AG10803 (cell line): ENCODE measurements around the gene HOMER3.

Source experiments
- DNase-seq: peaks from one replicate; pipeline ENCODE4 v3.0.0; 2010; ENCODE audit warnings: low read depth
- H3K4me3 ChIP-seq: 2 replicates; pipeline ENCODE4 v1.5.1; 2011; ENCODE audit warnings: mild to moderate bottlenecking, low read length, control low read depth
- TF ChIP-seq, protein P1 (sequence below): conservative IDR thresholded peaks from 2 replicates; pipeline ENCODE4 v1.5.1; 2011; ENCODE audit warnings: mild to moderate bottlenecking, low read length, control low read depth, inconsistent platforms

HOMER3 gene

DNA sequence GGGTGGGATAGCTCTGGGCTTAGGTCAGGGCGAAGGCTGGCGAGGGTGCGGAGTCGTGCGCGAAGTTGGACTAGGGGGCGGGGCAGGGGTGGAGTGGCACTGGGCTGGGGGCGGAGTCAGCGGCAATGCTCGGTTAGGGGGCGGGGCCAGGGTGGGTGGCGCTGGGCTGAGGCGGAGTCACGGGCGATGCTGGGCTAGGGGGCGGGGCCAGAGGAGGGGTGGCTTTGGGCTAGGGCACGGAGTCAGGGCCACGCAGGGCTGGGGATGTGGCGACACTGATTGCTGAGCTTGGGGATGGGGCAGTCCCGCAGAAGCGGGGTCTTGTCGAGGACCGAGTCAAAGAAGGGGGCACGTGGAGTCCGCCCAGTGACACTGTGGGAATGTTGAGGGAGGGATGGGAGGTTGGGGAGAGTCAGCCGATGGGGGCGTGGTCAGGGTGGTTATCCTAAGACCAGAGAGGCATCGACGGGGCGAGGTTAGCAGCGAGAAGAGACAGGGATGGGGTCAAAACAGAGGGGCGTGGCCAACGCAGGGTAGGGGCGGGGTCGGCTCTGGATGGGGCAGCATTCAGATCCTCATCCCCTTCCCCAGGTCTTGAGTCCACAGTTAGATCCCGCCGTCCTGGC, 8.7 kb downstream of the HOMER3 start:
- peak; percentile 25 for DNase-seq
- TF ChIP-seq, protein P1, sequence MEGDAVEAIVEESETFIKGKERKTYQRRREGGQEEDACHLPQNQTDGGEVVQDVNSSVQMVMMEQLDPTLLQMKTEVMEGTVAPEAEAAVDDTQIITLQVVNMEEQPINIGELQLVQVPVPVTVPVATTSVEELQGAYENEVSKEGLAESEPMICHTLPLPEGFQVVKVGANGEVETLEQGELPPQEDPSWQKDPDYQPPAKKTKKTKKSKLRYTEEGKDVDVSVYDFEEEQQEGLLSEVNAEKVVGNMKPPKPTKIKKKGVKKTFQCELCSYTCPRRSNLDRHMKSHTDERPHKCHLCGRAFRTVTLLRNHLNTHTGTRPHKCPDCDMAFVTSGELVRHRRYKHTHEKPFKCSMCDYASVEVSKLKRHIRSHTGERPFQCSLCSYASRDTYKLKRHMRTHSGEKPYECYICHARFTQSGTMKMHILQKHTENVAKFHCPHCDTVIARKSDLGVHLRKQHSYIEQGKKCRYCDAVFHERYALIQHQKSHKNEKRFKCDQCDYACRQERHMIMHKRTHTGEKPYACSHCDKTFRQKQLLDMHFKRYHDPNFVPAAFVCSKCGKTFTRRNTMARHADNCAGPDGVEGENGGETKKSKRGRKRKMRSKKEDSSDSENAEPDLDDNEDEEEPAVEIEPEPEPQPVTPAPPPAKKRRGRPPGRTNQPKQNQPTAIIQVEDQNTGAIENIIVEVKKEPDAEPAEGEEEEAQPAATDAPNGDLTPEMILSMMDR, result no peak
- no peak overlapping the region for H3K4me3 ChIP-seq

DNA sequence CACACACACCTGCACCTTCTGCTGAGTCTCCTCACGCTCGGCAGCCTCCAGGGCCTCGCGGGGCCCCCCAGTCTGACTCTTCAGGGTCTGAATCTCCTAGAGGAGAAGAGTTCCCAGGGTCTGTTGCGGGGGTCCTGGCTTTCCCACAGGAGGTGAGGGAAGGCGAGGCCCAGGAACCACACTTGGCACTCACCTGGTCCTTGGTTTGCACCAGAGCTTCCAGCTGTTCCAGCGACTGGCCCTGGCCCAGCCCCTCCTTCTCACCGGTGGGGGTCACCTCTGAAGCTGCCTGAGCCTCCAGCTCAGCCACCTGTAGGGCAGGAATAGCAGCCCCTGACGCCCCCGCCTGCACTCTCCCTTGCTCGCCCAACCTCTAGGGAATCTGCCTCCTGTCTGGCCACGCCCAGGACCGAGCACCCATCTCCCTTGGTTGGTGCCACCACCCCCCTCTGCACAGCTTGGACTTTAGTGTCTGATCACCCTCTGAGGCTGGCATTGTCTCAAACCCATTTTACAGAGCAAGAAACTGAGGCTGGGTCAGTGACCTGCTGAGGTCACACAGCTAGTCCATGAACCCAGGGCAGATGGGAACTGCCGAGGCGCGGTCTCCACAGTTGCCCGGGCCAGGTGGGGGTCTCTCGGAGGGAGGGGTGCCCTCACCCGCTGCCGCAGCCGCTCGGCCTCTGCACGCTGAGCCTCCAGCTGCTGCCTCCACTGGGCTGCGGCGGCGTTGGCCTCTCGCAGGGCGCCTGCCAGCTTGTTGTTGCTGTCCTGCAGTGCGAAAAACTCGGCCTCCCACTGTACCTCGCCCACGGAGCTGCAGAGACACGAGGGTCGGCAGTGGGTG, 9.5 kb downstream of the HOMER3 start:
- no peak overlapping the region for H3K4me3 ChIP-seq
- DNase-seq, result no peak
- TF ChIP-seq, protein P1, result no peak

DNA sequence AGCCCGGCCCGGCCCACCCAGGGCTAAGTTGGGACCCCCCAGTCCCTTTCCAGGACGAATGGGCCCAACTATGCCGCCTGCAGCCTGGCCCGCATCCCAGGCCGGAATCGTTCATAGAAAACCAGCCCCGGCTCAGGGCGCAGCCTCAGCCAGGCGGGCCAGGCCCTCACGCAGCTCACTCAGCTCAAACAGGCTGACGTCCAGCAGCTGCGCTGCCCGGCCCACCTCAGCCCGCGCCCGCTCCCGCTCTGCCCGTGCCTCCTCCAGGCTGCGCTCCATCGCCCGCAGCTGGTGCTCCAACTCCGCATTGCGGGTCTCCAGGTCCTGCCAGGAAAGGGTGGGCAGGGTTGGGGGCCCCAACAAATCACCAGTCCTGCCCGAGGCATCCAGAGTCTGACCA, 11.7 kb downstream of the HOMER3 start:
- TF ChIP-seq, protein P1, result no peak
- no peak overlapping the region for H3K4me3 ChIP-seq
- DNase-seq, result no peak

- H3K4me3 ChIP-seq, result no peak overlapping the region
- TF ChIP-seq, protein P1, result no peak
- no peak for DNase-seq
Observed at GRCh38 chr19:18928018-18928805, 12.8 kb downstream of the HOMER3 start.

DNA sequence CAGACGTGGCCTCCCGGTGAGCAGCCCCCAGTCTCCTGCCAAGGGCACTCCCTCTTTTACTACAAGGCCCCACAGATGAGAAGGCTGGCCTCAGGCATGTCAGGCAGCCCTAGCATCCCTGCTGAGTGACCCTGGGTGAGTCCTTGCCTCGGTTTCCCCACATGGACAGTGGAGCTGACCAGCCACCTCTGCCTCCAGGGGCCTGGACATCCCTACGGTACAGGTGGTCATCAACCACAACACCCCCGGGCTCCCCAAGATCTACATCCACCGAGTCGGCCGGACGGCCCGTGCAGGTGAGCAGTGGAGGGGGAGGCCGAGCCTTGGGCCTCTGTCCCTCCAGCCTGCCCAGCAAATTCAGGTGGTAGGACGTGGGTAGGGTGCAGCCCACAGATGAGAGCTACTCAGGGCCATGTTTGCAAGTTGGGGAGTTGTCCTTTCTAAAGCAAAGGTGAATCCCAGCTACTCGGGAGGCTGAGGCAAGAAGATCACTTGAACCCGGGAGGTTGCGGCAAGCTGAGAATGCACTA, 16.3 kb downstream of the HOMER3 start:
- TF ChIP-seq, protein P1, result no peak
- H3K4me3 ChIP-seq, result no peak overlapping the region
- no peak for DNase-seq

GRCh38 chr19:18922228-18922985, 18.6 kb downstream of the HOMER3 start:
- DNase-seq, result no peak
- TF ChIP-seq, protein P1, result no peak
- no peak overlapping the region for H3K4me3 ChIP-seq
